ENCODE results near the gene ZNF276.

Gene ZNF276

DNA sequence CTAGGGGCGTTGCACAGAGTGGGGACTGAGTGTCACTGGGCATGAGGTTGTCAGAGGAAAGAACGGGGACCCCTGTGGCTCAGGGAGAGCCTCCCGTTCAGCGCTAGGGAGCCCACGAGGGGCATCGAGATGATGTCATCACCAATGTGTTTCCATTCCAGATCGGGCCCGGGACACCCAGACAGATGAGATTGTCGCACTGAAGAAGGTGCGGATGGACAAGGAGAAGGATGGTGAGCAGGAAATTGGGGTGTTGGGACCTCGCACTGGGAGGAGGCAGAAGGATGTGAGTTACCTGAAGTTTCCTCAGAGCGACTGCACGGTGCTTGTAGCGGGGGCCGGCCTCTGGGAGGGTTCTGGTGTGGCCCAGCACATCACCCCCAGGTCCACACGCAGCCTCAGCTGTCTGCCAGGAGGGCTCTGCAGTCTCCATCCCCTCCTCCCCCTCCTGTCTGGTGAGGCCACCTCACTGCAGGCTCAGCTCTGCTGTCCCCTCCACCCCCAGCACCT lies 30.9 kb upstream of the ZNF276 start:
- Histone ChIP-seq H3K4me3 (ENCODE audit: low read length) (no peak overlapping the region), H3K9ac (ENCODE audit: low read length) (no peak overlapping the region), H3K9me3 (replicated peaks; ENCODE audit: insufficient read depth, low read length) (no peaks in the 10 kb centered on the region), H3K36me3 (replicated peaks; ENCODE audit: insufficient read depth, low read length) (no peaks in the 10 kb centered on the region), H3K27me3 (replicated peaks; ENCODE audit: insufficient read depth, low read length) (no peaks in the 10 kb centered on the region), H4K20me1 (ENCODE audit: insufficient read depth, low read length) (no peaks in the 10 kb centered on the region), H3K79me2 (ENCODE audit: low read length) (peaks cover 4% of the 10 kb centered on the region), H3K9me2 (replicated peaks; ENCODE audit: insufficient read depth, low read length) (no peaks in the 10 kb centered on the region), H3K4me1 (ENCODE audit: low read length) (no peaks in the 10 kb centered on the region), H2AFZ (ENCODE audit: low read length) (no peak overlapping the region), H3K4me2 (ENCODE audit: low read depth, low read length) (no peak overlapping the region), H3K27ac (ENCODE audit: low read length) (no peak overlapping the region), H3F3A (ENCODE audit: insufficient read depth, low read length) (no peaks in the 10 kb centered on the region)
- TF ChIP-seq, protein P1, sequence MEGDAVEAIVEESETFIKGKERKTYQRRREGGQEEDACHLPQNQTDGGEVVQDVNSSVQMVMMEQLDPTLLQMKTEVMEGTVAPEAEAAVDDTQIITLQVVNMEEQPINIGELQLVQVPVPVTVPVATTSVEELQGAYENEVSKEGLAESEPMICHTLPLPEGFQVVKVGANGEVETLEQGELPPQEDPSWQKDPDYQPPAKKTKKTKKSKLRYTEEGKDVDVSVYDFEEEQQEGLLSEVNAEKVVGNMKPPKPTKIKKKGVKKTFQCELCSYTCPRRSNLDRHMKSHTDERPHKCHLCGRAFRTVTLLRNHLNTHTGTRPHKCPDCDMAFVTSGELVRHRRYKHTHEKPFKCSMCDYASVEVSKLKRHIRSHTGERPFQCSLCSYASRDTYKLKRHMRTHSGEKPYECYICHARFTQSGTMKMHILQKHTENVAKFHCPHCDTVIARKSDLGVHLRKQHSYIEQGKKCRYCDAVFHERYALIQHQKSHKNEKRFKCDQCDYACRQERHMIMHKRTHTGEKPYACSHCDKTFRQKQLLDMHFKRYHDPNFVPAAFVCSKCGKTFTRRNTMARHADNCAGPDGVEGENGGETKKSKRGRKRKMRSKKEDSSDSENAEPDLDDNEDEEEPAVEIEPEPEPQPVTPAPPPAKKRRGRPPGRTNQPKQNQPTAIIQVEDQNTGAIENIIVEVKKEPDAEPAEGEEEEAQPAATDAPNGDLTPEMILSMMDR (IDR thresholded peaks at IDR 0.05; ENCODE audit: low read length): no peak
- TF ChIP-seq EZH2phosphoT487 (IDR thresholded peaks at IDR 0.05; ENCODE audit: low read length) (no peak), EZH2 (optimal IDR thresholded peaks at IDR 0.05; ENCODE audit: low read depth, low read length) (no peak)
- DNase-seq: no peak

- Histone ChIP-seq H3K36me3 (replicated peaks; ENCODE audit: insufficient read depth, low read length) (no peaks in the 10 kb centered on the region), H3K4me3 (ENCODE audit: low read length) (no peak overlapping the region), H4K20me1 (ENCODE audit: insufficient read depth, low read length) (no peaks in the 10 kb centered on the region), H3K27ac (ENCODE audit: low read length) (no peak overlapping the region), H3K9ac (ENCODE audit: low read length) (no peak overlapping the region), H3K4me1 (ENCODE audit: low read length) (no peaks in the 10 kb centered on the region), H2AFZ (ENCODE audit: low read length) (no peak overlapping the region), H3K27me3 (replicated peaks; ENCODE audit: insufficient read depth, low read length) (no peaks in the 10 kb centered on the region), H3K9me3 (replicated peaks; ENCODE audit: insufficient read depth, low read length) (no peaks in the 10 kb centered on the region), H3F3A (ENCODE audit: insufficient read depth, low read length) (no peaks in the 10 kb centered on the region), H3K4me2 (ENCODE audit: low read depth, low read length) (no peak overlapping the region), H3K9me2 (replicated peaks; ENCODE audit: insufficient read depth, low read length) (no peaks in the 10 kb centered on the region), H3K79me2 (ENCODE audit: low read length) (peaks cover 4% of the 10 kb centered on the region)
- no peak for DNase-seq
- TF ChIP-seq, protein P1 (IDR thresholded peaks at IDR 0.05; ENCODE audit: low read length): no peak
- TF ChIP-seq EZH2phosphoT487 (IDR thresholded peaks at IDR 0.05; ENCODE audit: low read length) (no peak), EZH2 (optimal IDR thresholded peaks at IDR 0.05; ENCODE audit: low read depth, low read length) (no peak)
Measured at GRCh38 chr16:89691231-89691985, 29.9 kb upstream of the ZNF276 start.

DNA sequence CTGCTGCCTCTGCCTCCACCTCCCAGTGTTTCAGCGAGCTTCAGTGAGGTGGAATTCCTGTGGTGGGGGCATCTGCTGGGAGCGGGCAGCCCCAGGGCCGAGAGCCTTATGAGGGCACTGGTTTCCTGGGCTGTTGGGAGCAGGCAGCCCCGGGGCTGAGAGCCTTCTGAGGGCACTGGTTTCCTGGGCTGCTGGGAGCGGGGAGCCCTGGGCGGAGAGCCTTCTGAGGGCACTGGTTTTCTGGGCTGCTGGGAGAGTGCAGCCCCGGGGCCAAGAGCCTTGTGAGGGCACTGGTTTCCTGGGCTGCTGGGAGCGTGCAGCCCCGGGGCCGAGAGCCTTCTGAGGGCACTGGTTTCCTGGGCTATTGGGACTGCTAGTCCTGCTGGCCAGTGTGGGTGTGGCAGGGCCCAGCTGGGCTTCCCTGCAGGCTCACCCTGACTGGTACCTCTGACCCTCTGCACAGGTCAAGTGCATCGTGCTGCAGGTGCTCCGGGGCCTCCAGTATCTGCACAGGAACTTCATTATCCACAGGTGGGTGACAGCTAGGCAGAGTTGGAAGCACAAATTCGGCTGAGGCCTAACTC lies 29.3 kb upstream of the ZNF276 start:
- no peaks in the 10 kb centered on the region for H3F3A ChIP-seq (ENCODE audit: insufficient read depth, low read length)
- no peak overlapping the region for H3K4me3 ChIP-seq (ENCODE audit: low read length)
- TF ChIP-seq EZH2 (optimal IDR thresholded peaks at IDR 0.05; ENCODE audit: low read depth, low read length) (no peak), EZH2phosphoT487 (IDR thresholded peaks at IDR 0.05; ENCODE audit: low read length) (no peak)
- TF ChIP-seq, protein P1 (IDR thresholded peaks at IDR 0.05; ENCODE audit: low read length): no peak
- H3K4me2 ChIP-seq (ENCODE audit: low read depth, low read length): no peak overlapping the region
- no peaks in the 10 kb centered on the region for H3K9me2 ChIP-seq (replicated peaks; ENCODE audit: insufficient read depth, low read length)
- H3K27ac ChIP-seq (ENCODE audit: low read length): no peak overlapping the region
- H4K20me1 ChIP-seq (ENCODE audit: insufficient read depth, low read length): no peaks in the 10 kb centered on the region
- no peaks in the 10 kb centered on the region for H3K9me3 ChIP-seq (replicated peaks; ENCODE audit: insufficient read depth, low read length)
- no peaks in the 10 kb centered on the region for H3K27me3 ChIP-seq (replicated peaks; ENCODE audit: insufficient read depth, low read length)
- no peaks in the 10 kb centered on the region for H3K4me1 ChIP-seq (ENCODE audit: low read length)
- H3K79me2 ChIP-seq (ENCODE audit: low read length): peaks cover 4% of the 10 kb centered on the region
- DNase-seq: no peak
- H3K9ac ChIP-seq (ENCODE audit: low read length): no peak overlapping the region
- no peak overlapping the region for H2AFZ ChIP-seq (ENCODE audit: low read length)
- no peaks in the 10 kb centered on the region for H3K36me3 ChIP-seq (replicated peaks; ENCODE audit: insufficient read depth, low read length)
